ENCODE data around the gene CCDC3.

The CCDC3 gene

GRCh38 chr10:12958546-12959110 lies 42.9 kb downstream of the CCDC3 start:
- no peak for DNase-seq
- Histone ChIP-seq H3K4me1 (ENCODE audit: low read length) (no peaks in the 10 kb centered on the region), H3K36me3 (replicated peaks; ENCODE audit: insufficient read depth, low read length) (no peaks in the 10 kb centered on the region), H3K27me3 (replicated peaks; ENCODE audit: insufficient read depth, low read length) (no peaks in the 10 kb centered on the region), H3K27ac (ENCODE audit: low read length) (no peak overlapping the region), H3K79me2 (ENCODE audit: low read length) (no peaks in the 10 kb centered on the region), H3K9me2 (replicated peaks; ENCODE audit: insufficient read depth, low read length) (no peaks in the 10 kb centered on the region), H4K20me1 (ENCODE audit: insufficient read depth, low read length) (no peaks in the 10 kb centered on the region), H3K9ac (ENCODE audit: low read length) (no peak overlapping the region), H3K9me3 (replicated peaks; ENCODE audit: insufficient read depth, low read length) (0 out of 2 replicates have a peak, but pooled peaks cover under 1% of the 10 kb centered on the region), H3K4me3 (ENCODE audit: low read length) (no peak overlapping the region), H3F3A (ENCODE audit: insufficient read depth, low read length) (no peaks in the 10 kb centered on the region), H3K4me2 (ENCODE audit: low read depth, low read length) (no peak overlapping the region), H2AFZ (ENCODE audit: low read length) (no peak overlapping the region)
- TF ChIP-seq CTCF (IDR thresholded peaks at IDR 0.05; ENCODE audit: low read length) (no peak), EZH2 (optimal IDR thresholded peaks at IDR 0.05; ENCODE audit: low read depth, low read length) (no peak), EZH2phosphoT487 (IDR thresholded peaks at IDR 0.05; ENCODE audit: low read length) (no peak)

- Histone ChIP-seq H3F3A (ENCODE audit: insufficient read depth, low read length) (no peaks in the 10 kb centered on the region), H3K4me3 (ENCODE audit: low read length) (no peak overlapping the region), H3K27me3 (replicated peaks; ENCODE audit: insufficient read depth, low read length) (no peaks in the 10 kb centered on the region), H3K36me3 (replicated peaks; ENCODE audit: insufficient read depth, low read length) (no peaks in the 10 kb centered on the region), H3K4me2 (ENCODE audit: low read depth, low read length) (no peak overlapping the region), H3K9me3 (replicated peaks; ENCODE audit: insufficient read depth, low read length) (0 out of 2 replicates have a peak, but pooled peaks cover 4% of the 10 kb centered on the region), H4K20me1 (ENCODE audit: insufficient read depth, low read length) (no peaks in the 10 kb centered on the region), H3K4me1 (ENCODE audit: low read length) (no peaks in the 10 kb centered on the region), H3K79me2 (ENCODE audit: low read length) (no peaks in the 10 kb centered on the region), H3K27ac (ENCODE audit: low read length) (no peak overlapping the region), H3K9me2 (replicated peaks; ENCODE audit: insufficient read depth, low read length) (no peaks in the 10 kb centered on the region), H3K9ac (ENCODE audit: low read length) (no peak overlapping the region), H2AFZ (ENCODE audit: low read length) (no peak overlapping the region)
- TF ChIP-seq EZH2 (optimal IDR thresholded peaks at IDR 0.05; ENCODE audit: low read depth, low read length): no peak
- no peak for TF ChIP-seq CTCF (IDR thresholded peaks at IDR 0.05; ENCODE audit: low read length)
- TF ChIP-seq EZH2phosphoT487 (IDR thresholded peaks at IDR 0.05; ENCODE audit: low read length): no peak
- no peak for DNase-seq
Measured at GRCh38 chr10:12957081-12957480, 44.4 kb downstream of the CCDC3 start.

- Histone ChIP-seq H3F3A (ENCODE audit: insufficient read depth, low read length) (no peaks in the 10 kb centered on the region), H3K4me1 (ENCODE audit: low read length) (no peaks in the 10 kb centered on the region), H3K4me3 (ENCODE audit: low read length) (no peak overlapping the region), H3K27ac (ENCODE audit: low read length) (no peak overlapping the region), H3K9me3 (replicated peaks; ENCODE audit: insufficient read depth, low read length) (0 out of 2 replicates have a peak, but pooled peaks cover 4% of the 10 kb centered on the region), H3K79me2 (ENCODE audit: low read length) (no peaks in the 10 kb centered on the region), H3K36me3 (replicated peaks; ENCODE audit: insufficient read depth, low read length) (no peaks in the 10 kb centered on the region), H2AFZ (ENCODE audit: low read length) (no peak overlapping the region), H3K9ac (ENCODE audit: low read length) (no peak overlapping the region), H3K9me2 (replicated peaks; ENCODE audit: insufficient read depth, low read length) (no peaks in the 10 kb centered on the region), H3K27me3 (replicated peaks; ENCODE audit: insufficient read depth, low read length) (no peaks in the 10 kb centered on the region), H3K4me2 (ENCODE audit: low read depth, low read length) (no peak overlapping the region), H4K20me1 (ENCODE audit: insufficient read depth, low read length) (no peaks in the 10 kb centered on the region)
- DNase-seq: no peak
- no peak for TF ChIP-seq EZH2 (optimal IDR thresholded peaks at IDR 0.05; ENCODE audit: low read depth, low read length)
- TF ChIP-seq CTCF (IDR thresholded peaks at IDR 0.05; ENCODE audit: low read length): no peak
- no peak for TF ChIP-seq EZH2phosphoT487 (IDR thresholded peaks at IDR 0.05; ENCODE audit: low read length)
Measured at GRCh38 chr10:12954866-12955265, 46.6 kb downstream of the CCDC3 start.
